ENCODE results near the gene KRTAP3-1. TPM values are rescaled to one million over a fixed set of nuclear protein-coding genes. Genes with fewer than 3 reads are reported as not detected.

KRTAP3-1 gene
- total and polyA plus RNA-seq, 9 of the 15 experiments (the other 6 are each of a cell fraction or from before 2014, with no cell fraction given): not detected

GRCh38 chr17:41019415-41019814 is 10.5 kb upstream of the KRTAP3-1 start:
- in situ Hi-C loops (cut with MboI) (no loop called here), intact Hi-C loops (cut with micrococcal nuclease) (no loop called here)
- H3K9me1 ChIP-seq (ENCODE audit: control insufficient read depth, insufficient read depth, low read length): no peaks in the 10 kb centered on the region
- H3K4me2 ChIP-seq (ENCODE audit: insufficient read depth, low read length): no peak overlapping the region
- ATAC-seq: no peak
- H3K4me3 ChIP-seq: no peak overlapping the region
- no peaks in the 10 kb centered on the region for H3K36me3 ChIP-seq (ENCODE audit: control insufficient read depth, insufficient read depth, low read length)
- H2AFZ ChIP-seq (ENCODE audit: low read depth, low read length): no peak overlapping the region
- ChIA-PET CTCF (ENCODE audit: low intra/inter-chr PET ratio) (no interaction called here), POLR2A (interaction anchor here (1.0 kb wide), 1 partner anchor 9 kb away, joined by 3 read pairs; no protein-coding TSS in a partner anchor)
- no peak overlapping the region for H3K27ac ChIP-seq (ENCODE audit: extremely low read depth, low read depth, low read length)
- 0 out of 5 replicates have a peak, but pooled peaks cover 0 to 3% of the 10 kb centered on the region in 2 experiments for H3K27me3 ChIP-seq (ENCODE audit: control insufficient read depth in 2 of 2, insufficient read depth in 2 of 2, low read length in 2 of 2)
- no peak for TF ChIP-seq MTF1 (CRISPR knock-in tag; IDR thresholded peaks at IDR 0.05; ENCODE audit: borderline replicate concordance)
- no peak for TF ChIP-seq UBTF (IDR thresholded peaks at IDR 0.05; ENCODE audit: borderline replicate concordance in 1 of 2, low read depth in 2 of 2, low read length in 2 of 2)
- no peak for TF ChIP-seq CBX3 (IDR thresholded peaks at IDR 0.05; ENCODE audit: borderline replicate concordance in 1 of 2, low read length in 2 of 2)
- TF ChIP-seq ZNF584 (CRISPR knock-in tag; IDR thresholded peaks at IDR 0.05; ENCODE audit: low read depth): no peak
- TF ChIP-seq HEY1 (CRISPR knock-in tag; IDR thresholded peaks at IDR 0.05; ENCODE audit: borderline replicate concordance): no peak
- no peak for TF ChIP-seq VEZF1 (CRISPR knock-in tag; IDR thresholded peaks at IDR 0.05)
- no peak for TF ChIP-seq MIER1 (IDR thresholded peaks at IDR 0.05; ENCODE audit: low read depth)
- no peak for DNase-seq (ENCODE audit: extremely low read depth in 1 of 4, low spot score in 3 of 4)
- 17% methylated on average over 3 of the region's 3 CpGs for WGBS (ENCODE audit: insufficient coverage, low coverage, missing lambda C conversion rate)
- no peaks in the 10 kb centered on the region for H3K9me3 ChIP-seq (replicated peaks; ENCODE audit: control insufficient read depth, insufficient read depth, low read depth, low read length)
- BruUV-seq (replicated peaks): no TSS peak
- no peaks in the 10 kb centered on the region for H3K79me2 ChIP-seq (ENCODE audit: control insufficient read depth, insufficient read depth, low read length)
- H3K4me1 ChIP-seq (replicated peaks in 1 of 2; ENCODE audit: control insufficient read depth in 2 of 2, insufficient read depth in 2 of 2, low read length in 2 of 2): no peaks in the 10 kb centered on the region
- no peak for FAIRE-seq
- no peak overlapping the region for H3K9ac ChIP-seq (ENCODE audit: insufficient read depth in 1 of 2, low read depth in 2 of 2, low read length in 2 of 2)
- no peaks in the 10 kb centered on the region for H4K20me1 ChIP-seq (replicated peaks; ENCODE audit: control insufficient read depth, insufficient read depth, low read length)
